ENCODE measurements around the gene MYCN.
"Not testable (repeated sequence)": the region's sequence is repeated elsewhere in the genome, so short reads cannot be mapped to it uniquely, and the experiment has no call there.

GRCh38 chr2:15903910-15904309, 36.4 kb upstream of the MYCN start:
- TF ChIP-seq POLR2AphosphoS5 (IDR thresholded peaks at IDR 0.05; ENCODE audit: borderline replicate concordance, low read depth, low read length); EZH2 (IDR thresholded peaks at IDR 0.05): not testable (repeated sequence)

All from SK-N-MC (cell line).